H1 (cell line): Measurements from ENCODE around the gene SETDB2. TPM values are rescaled to one million over a fixed set of nuclear protein-coding genes. Genes with fewer than 3 reads are reported as not detected.

ENCODE experiments used
- CTCF ChIA-PET: fragments of 300-600 bp; sonication (Branson Sonifier 250); formaldehyde crosslinking; loops from one replicate; lab custom pipeline; 2021; ENCODE audit not compliant: partially characterized antibody; lab: Charles Lee
- POLR2A ChIA-PET: fragments of 300-600 bp; sonication (Branson Sonifier 250); formaldehyde crosslinking; loops from one replicate; lab custom pipeline; 2021; ENCODE audit warnings: inconsistent platforms; ENCODE audit not compliant: partially characterized antibody; lab: Charles Lee
- DNase-seq, 2 experiments: peaks; one replicate each; pipeline versions ENCODE4 v3.0.0 to v3.0.0-alpha.2; 2010 to 2022; ENCODE audit warnings: low spot score in 2 of 2, low read depth in 1 of 2, mixed read lengths in 1 of 2
- FAIRE-seq: peaks from 2 replicates; lab custom pipeline; 2011; peaks lifted over from hg19 to GRCh38; lab: Jason Lieb, UNC
- H2AFZ ChIP-seq: 2 replicates; pipeline ENCODE4 v1.8.1; 2012; ENCODE audit warnings: low read length, inconsistent platforms
- H2AK5ac ChIP-seq: 2 replicates; pipeline ENCODE4 v1.6.1; 2013; ENCODE audit warnings: low read depth, low read length
- H2BK120ac ChIP-seq: replicated peaks from 2 replicates; pipeline ENCODE3; 2013; ENCODE audit warnings: low read depth, low read length, inconsistent platforms
- H2BK12ac ChIP-seq: 2 replicates; pipeline ENCODE4 v1.6.1; 2013; ENCODE audit warnings: low read depth, low read length
- H2BK15ac ChIP-seq: 2 replicates; pipeline ENCODE4 v1.6.1; 2013; ENCODE audit warnings: low read length
- H2BK20ac ChIP-seq: 2 replicates; pipeline ENCODE4 v1.6.1; 2013; ENCODE audit warnings: low read length
- H2BK5ac ChIP-seq: 2 replicates; pipeline ENCODE4 v1.6.1; 2013; ENCODE audit warnings: low read depth, low read length
- H3K14ac ChIP-seq: 2 replicates; pipeline ENCODE4 v1.6.1; 2013; ENCODE audit warnings: inconsistent platforms; ENCODE audit not compliant: insufficient read length
- H3K18ac ChIP-seq: 2 replicates; pipeline ENCODE4 v1.6.1; 2013; ENCODE audit warnings: low read length; ENCODE audit errors: extremely low read depth
- H3K23ac ChIP-seq: 2 replicates; pipeline ENCODE4 v1.6.1; 2013; ENCODE audit warnings: inconsistent platforms; ENCODE audit not compliant: insufficient read length
- H3K23me2 ChIP-seq: 2 replicates; pipeline ENCODE4 v1.6.1; 2013; ENCODE audit warnings: low read depth, low read length
- H3K27ac ChIP-seq: 2 replicates; pipeline ENCODE4 v1.6.1; 2011; ENCODE audit warnings: low read depth, low read length, inconsistent platforms
- H3K27me3 ChIP-seq, 4 experiments: replicated peaks in 1 of 4; 1 replicate in 1 of 4; 2 replicates in 3 of 4; pipeline versions ENCODE4 v1.6.1 to v1.8.1; 2011 to 2013; ENCODE audit warnings: low read length in 3 of 4, mild to moderate bottlenecking in 3 of 4, inconsistent platforms in 2 of 4, mixed read lengths in 2 of 4, moderate library complexity in 1 of 4; ENCODE audit not compliant: control insufficient read depth in 3 of 4, insufficient read depth in 3 of 4; ENCODE audit errors: extremely low read depth in 1 of 4
- H3K36me3 ChIP-seq, 4 experiments: 2 replicates each; pipeline versions ENCODE4 v1.6.1 to v1.8.1; 2011 to 2013; ENCODE audit warnings: mild to moderate bottlenecking in 4 of 4, low read length in 3 of 4, moderate library complexity in 2 of 4, control low read depth in 1 of 4, inconsistent platforms in 1 of 4; ENCODE audit not compliant: insufficient read depth in 4 of 4, control insufficient read depth in 2 of 4
- H3K4ac ChIP-seq: replicated peaks from 2 replicates; pipeline ENCODE3; 2013; ENCODE audit warnings: low read length, low read depth, mixed read lengths, inconsistent platforms; ENCODE audit not compliant: insufficient read length
- H3K4me1 ChIP-seq, 4 experiments: replicated peaks in 1 of 4; 1 replicate in 1 of 4; 2 replicates in 3 of 4; pipeline versions ENCODE4 v1.6.1 to v1.8.1; 2011 to 2013; ENCODE audit warnings: low read length in 3 of 4, inconsistent platforms in 2 of 4, mixed read lengths in 1 of 4; ENCODE audit not compliant: insufficient read depth in 4 of 4, control insufficient read depth in 3 of 4
- H3K4me2 ChIP-seq, 2 experiments: 2 replicates each; pipeline versions ENCODE4 v1.6.1 to v1.8.1; 2011 to 2013; ENCODE audit warnings: low read depth in 2 of 2, low read length in 2 of 2, control low read depth in 1 of 2, inconsistent platforms in 1 of 2, mild to moderate bottlenecking in 1 of 2; ENCODE audit not compliant: insufficient read depth in 1 of 2
- H3K4me3 ChIP-seq, 4 experiments: fragments of 200-600, 300-600 bp in 1 of 4; sonication (generic), shearing (Covaris generic), sonication (Bioruptor Twin) in 1 of 4; 2 replicates each; pipeline versions ENCODE4 v1.5.1 to v1.8.1; 2011 to 2016; ENCODE audit warnings: low read length in 4 of 4, low read depth in 3 of 4, control low read depth in 2 of 4, inconsistent platforms in 2 of 4, mild to moderate bottlenecking in 2 of 4, mixed read lengths in 1 of 4, moderate library complexity in 1 of 4; ENCODE audit not compliant: insufficient read depth in 2 of 4; ENCODE audit errors: extremely low read depth in 1 of 4
- H3K56ac ChIP-seq: replicated peaks from 2 replicates; pipeline ENCODE3; 2013; ENCODE audit warnings: low read depth, mild to moderate bottlenecking, mixed read lengths, low read length, inconsistent platforms; ENCODE audit not compliant: insufficient read length
- H3K79me1 ChIP-seq: 2 replicates; pipeline ENCODE4 v1.6.1; 2013; ENCODE audit warnings: low read depth, low read length, control low read depth
- H3K79me2 ChIP-seq, 2 experiments: 2 replicates each; pipeline versions ENCODE4 v1.6.1 to v1.8.1; 2012 to 2013; ENCODE audit warnings: low read length in 2 of 2, mild to moderate bottlenecking in 2 of 2, inconsistent platforms in 1 of 2; ENCODE audit not compliant: insufficient read depth in 2 of 2, control insufficient read depth in 1 of 2
- H3K9ac ChIP-seq, 4 experiments: replicated peaks in 1 of 4; 1 replicate in 1 of 4; 2 replicates in 3 of 4; pipeline versions ENCODE4 v1.6.1 to v1.8.1; 2011 to 2013; ENCODE audit warnings: low read depth in 3 of 4, low read length in 3 of 4, control low read depth in 2 of 4, mild to moderate bottlenecking in 2 of 4, moderate library complexity in 2 of 4, inconsistent platforms in 1 of 4; ENCODE audit errors: extremely low read depth in 1 of 4
- H3K9me3 ChIP-seq, 2 experiments: 2 replicates each; pipeline versions ENCODE4 v1.6.1 to v1.8.1; 2012 to 2013; ENCODE audit warnings: mild to moderate bottlenecking in 2 of 2, moderate library complexity in 2 of 2, control low read depth in 1 of 2, inconsistent platforms in 1 of 2, low read depth in 1 of 2, low read length in 1 of 2, mixed read lengths in 1 of 2; ENCODE audit not compliant: insufficient read depth in 2 of 2
- H4K20me1 ChIP-seq, 2 experiments: replicated peaks in 1 of 2; 2 replicates each; pipeline versions ENCODE3 to v1.8.1; 2011 to 2013; ENCODE audit warnings: inconsistent platforms in 2 of 2, low read length in 2 of 2, mild to moderate bottlenecking in 1 of 2; ENCODE audit not compliant: insufficient read depth in 2 of 2, control insufficient read depth in 1 of 2
- H4K5ac ChIP-seq: 2 replicates; pipeline ENCODE4 v1.6.1; 2013; ENCODE audit warnings: low read length, low read depth, mixed read lengths, inconsistent platforms; ENCODE audit not compliant: insufficient read length
- H4K8ac ChIP-seq: 2 replicates; pipeline ENCODE4 v1.8.0; 2013; ENCODE audit warnings: mild to moderate bottlenecking, moderate library complexity, low read length, inconsistent platforms; ENCODE audit not compliant: insufficient read depth; ENCODE audit errors: extremely low read depth
- H4K91ac ChIP-seq: replicated peaks from 2 replicates; pipeline ENCODE3; 2013; ENCODE audit warnings: low read length, mixed read lengths, inconsistent platforms; ENCODE audit not compliant: insufficient read length
- BCL11A ChIP-seq, 2 experiments: IDR thresholded peaks; one replicate each; pipeline ENCODE4 v1.6.1; 2011; ENCODE audit warnings: low read depth in 2 of 2, low read length in 2 of 2, mild to moderate bottlenecking in 2 of 2
- CBX8 ChIP-seq: fragments of 300-800, 300-1000 bp; sonication (generic); IDR thresholded peaks from 2 replicates; pipeline ENCODE4 v1.7.1; 2016; ENCODE audit warnings: low read depth, low read length, borderline replicate concordance
- CEBPB ChIP-seq: IDR thresholded peaks from 2 replicates; pipeline ENCODE4 v1.6.1; 2012; ENCODE audit warnings: low read depth, low read length
- CHD2 ChIP-seq: IDR thresholded peaks from 2 replicates; pipeline ENCODE4 v1.6.1; 2012; ENCODE audit warnings: low read length, improper control_type of control experiment
- EZH2 ChIP-seq: fragments of 200-600 bp; sonication (generic); IDR thresholded peaks from 2 replicates; pipeline ENCODE4 v1.7.1; 2012; ENCODE audit warnings: low read depth, mild to moderate bottlenecking, moderate library complexity, low read length, inconsistent platforms; ENCODE audit not compliant: severe bottlenecking
- FOSL1 ChIP-seq: IDR thresholded peaks from 2 replicates; pipeline ENCODE4 v1.6.1; 2011; ENCODE audit warnings: mild to moderate bottlenecking, low read depth, low read length, moderate library complexity; ENCODE audit not compliant: insufficient read depth
- JUN ChIP-seq: IDR thresholded peaks from 2 replicates; pipeline ENCODE4 v1.6.1; 2011; ENCODE audit warnings: low read depth, mild to moderate bottlenecking, improper control_type of control experiment, low read length
- KDM5A ChIP-seq: fragments of 200-600 bp; IDR thresholded peaks from 2 replicates; pipeline ENCODE4 v1.7.1; 2012; ENCODE audit warnings: mild to moderate bottlenecking, low read length, inconsistent platforms, mixed read lengths
- RFX5 ChIP-seq: IDR thresholded peaks from 2 replicates; pipeline ENCODE4 v1.6.1; 2011; ENCODE audit warnings: low read depth, low read length, improper control_type of control experiment, borderline replicate concordance
- RXRA ChIP-seq: IDR thresholded peaks from 2 replicates; pipeline ENCODE4 v1.6.1; 2011; ENCODE audit warnings: low read depth, mild to moderate bottlenecking, low read length, moderate library complexity; ENCODE audit not compliant: insufficient read depth
- SIRT6 ChIP-seq: IDR thresholded peaks from one replicate; pipeline ENCODE4 v1.7.1; 2012; ENCODE audit warnings: low read length, inconsistent platforms
- TCF12 ChIP-seq: IDR thresholded peaks from 2 replicates; pipeline ENCODE4 v1.6.1; 2011; ENCODE audit warnings: low read depth, mild to moderate bottlenecking, low read length
- polyA plus RNA-seq, 7 experiments: library from polyadenylated mRNA; depleted of rRNA in 3 of 7; stranded (reverse) in 5 of 7; unstranded in 2 of 7; fragments of >200 nt in 5 of 7; fragments of 200-250 nt in 2 of 7; gene quantifications; 1 replicate in 5 of 7; 2 replicates in 1 of 7; 4 replicates in 1 of 7; pipeline versions ENCODE4 v1.2.1 to v1.2.3, GENCODE V29; 2011 to 2013; ENCODE audit warnings: missing spikeins in 2 of 7, mixed read lengths in 2 of 7
- total RNA-seq: library from RNA; stranded (reverse); fragmentation: NEBNext Ultra II Directional; extraction: Animal tissue kit (Norgen Biotek cat#: 25700); gene quantifications from 2 replicates; pipeline ENCODE4 v1.2.1, GENCODE V29; 2021

SETDB2 gene
- total and polyA plus RNA-seq, 2 of the 8 experiments (the other 6 are each of a cell fraction or from before 2014, with no cell fraction given), result 1.2 to 6.1 TPM

GRCh38 chr13:49532593-49532992 is 88.5 kb downstream of the SETDB2 start (continued):
- no peak for TF ChIP-seq TCF12

GRCh38 chr13:49533011-49533410 is 88.9 kb downstream of the SETDB2 start:
- Histone ChIP-seq H3K9me3 (no peaks in the 10 kb centered on the region), H3K23me2 (no peaks in the 10 kb centered on the region), H3K4me2 (no peak overlapping the region), H2BK120ac (no peak overlapping the region), H3K27me3 (no peaks in the 10 kb centered on the region), H2BK12ac (no peak overlapping the region), H2BK5ac (no peak overlapping the region), H3K9ac (no peak overlapping the region), H4K20me1 (peaks cover 0 to 2% of the 10 kb centered on the region in 2 experiments), H3K14ac (no peak overlapping the region), H2AK5ac (no peak overlapping the region), H3K79me1 (no peaks in the 10 kb centered on the region), H4K5ac (no peak overlapping the region), H3K4me1 (no peaks in the 10 kb centered on the region), H3K18ac (no peak overlapping the region), H3K56ac (no peak overlapping the region), H3K36me3 (peaks cover 0 to 17% (median 3%) of the 10 kb centered on the region in 4 experiments; a peak in 4 of 8 replicates), H2BK20ac (no peak overlapping the region), H2AFZ (no peak overlapping the region), H3K79me2 (no peaks in the 10 kb centered on the region), H4K8ac (no peak overlapping the region), H2BK15ac (no peak overlapping the region), H3K23ac (no peak overlapping the region), H3K27ac (no peak overlapping the region), H3K4ac (no peak overlapping the region), H3K4me3 (no peak overlapping the region), H4K91ac (no peak overlapping the region)
- no peak for FAIRE-seq
- no peak for DNase-seq
- ChIA-PET CTCF (interaction anchor here (1.0 kb wide), 1 partner anchor 27 kb away, joined by 4 read pairs; no protein-coding TSS in a partner anchor), POLR2A (no interaction called here)
- TF ChIP-seq FOSL1, result no peak
- TF ChIP-seq KDM5A, result no peak
- TF ChIP-seq SIRT6, result no peak
- TF ChIP-seq CEBPB, result no peak
- TF ChIP-seq JUN, result no peak
- no peak for TF ChIP-seq BCL11A (IDR thresholded peaks at IDR 0.05; ENCODE audit: low read depth in 2 of 2, low read length in 2 of 2)
- TF ChIP-seq EZH2, result no peak
- no peak for TF ChIP-seq CHD2
- TF ChIP-seq RFX5, result no peak
- no peak for TF ChIP-seq CBX8
- TF ChIP-seq RXRA, result no peak
